GM12864 (cell line): Measurements from ENCODE around the gene GALNT16.

Source experiments
- DNase-seq: peaks from one replicate; pipeline ENCODE4 v3.0.0-alpha.2; 2011; ENCODE audit warnings: low read depth
- H3K4me3 ChIP-seq: 2 replicates; pipeline ENCODE4 v1.5.1; 2011; ENCODE audit warnings: mild to moderate bottlenecking, low read depth, low read length, control low read depth
- CTCF ChIP-seq: IDR thresholded peaks from 2 replicates; pipeline ENCODE4 v1.5.1; 2011; ENCODE audit warnings: low read depth, mild to moderate bottlenecking, moderate library complexity, low read length, control low read depth, inconsistent platforms; ENCODE audit errors: missing control alignments

GALNT16 gene

GRCh38 chr14:69354383-69355153 lies 94.6 kb downstream of the GALNT16 start:
- peak overlapping the region; percentile 47 for H3K4me3 ChIP-seq
- TF ChIP-seq CTCF: no peak
- peak; percentile 86 for DNase-seq

- H3K4me3 ChIP-seq: peak overlapping the region; percentile 47; the same call in 1 of the 2 replicates
- TF ChIP-seq CTCF: no peak
- DNase-seq: no peak
Observed at GRCh38 chr14:69355154-69355597, 95.2 kb downstream of the GALNT16 start.

- H3K4me3 ChIP-seq: no peak overlapping the region; the same call in 1 of the 2 replicates
- DNase-seq: no peak
- TF ChIP-seq CTCF: no peak
Observed at GRCh38 chr14:69355607-69356281, 95.8 kb downstream of the GALNT16 start.

- no peak overlapping the region for H3K4me3 ChIP-seq
- no peak for DNase-seq
- no peak for TF ChIP-seq CTCF
Observed at GRCh38 chr14:69356903-69357543, 97.1 kb downstream of the GALNT16 start.

- no peak for DNase-seq
- no peak for TF ChIP-seq CTCF
- H3K4me3 ChIP-seq: no peak overlapping the region
Observed at GRCh38 chr14:69357544-69358200, 97.7 kb downstream of the GALNT16 start.

GRCh38 chr14:69358233-69358963 lies 98.4 kb downstream of the GALNT16 start:
- TF ChIP-seq CTCF: no peak
- DNase-seq: no peak
- no peak overlapping the region for H3K4me3 ChIP-seq
